WERI-Rb-1 (cell line): Measurements from ENCODE around the gene EZH2.

Experiments used
- DNase-seq: peaks from one replicate; pipeline ENCODE4 v3.0.0-alpha.2; 2020
- H3K27ac ChIP-seq: fragments of 250-450 bp; sonication (Bioruptor Pico); 2 replicates; pipeline ENCODE4 v1.5.1; 2020; ENCODE audit warnings: mild to moderate bottlenecking, moderate library complexity
- H3K27me3 ChIP-seq: fragments of 250-450 bp; sonication (Bioruptor Pico); 2 replicates; pipeline ENCODE4 v1.5.1; 2021; ENCODE audit warnings: mild to moderate bottlenecking, low read depth, moderate library complexity; ENCODE audit not compliant: insufficient read depth, severe bottlenecking
- H3K36me3 ChIP-seq: fragments of 250-450 bp; sonication (Bioruptor Pico); 2 replicates; pipeline ENCODE4 v1.5.1; 2020; ENCODE audit warnings: mild to moderate bottlenecking, moderate library complexity
- H3K4me3 ChIP-seq: 2 replicates; pipeline ENCODE4 v1.5.1; 2011; ENCODE audit warnings: low read depth, mild to moderate bottlenecking, control low read depth, low read length
- H3K9me3 ChIP-seq: fragments of 250-450 bp; sonication (Bioruptor Pico); 2 replicates; pipeline ENCODE4 v1.5.1; 2021; ENCODE audit warnings: mild to moderate bottlenecking, moderate library complexity; ENCODE audit not compliant: severe bottlenecking
- CTCF ChIP-seq: IDR thresholded peaks from 2 replicates; pipeline ENCODE4 v1.5.1; 2011; ENCODE audit warnings: low read depth, mild to moderate bottlenecking, control low read depth, inconsistent platforms, low read length

EZH2 gene

DNA sequence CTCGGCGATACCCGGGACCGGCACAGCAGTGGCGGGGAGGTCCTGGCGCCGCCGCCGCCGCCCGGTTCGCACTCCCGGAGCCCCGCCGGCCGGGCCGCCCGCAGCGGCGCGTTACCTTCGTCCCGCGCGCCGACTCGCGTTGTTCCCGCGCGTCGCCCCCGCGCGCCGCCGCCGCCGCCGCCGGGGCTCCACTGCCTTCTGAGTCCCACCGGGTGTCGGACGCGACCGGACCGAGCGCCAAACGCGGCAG lies at the start of gene EZH2:
Gene EZH2 (minus strand): TSS at position 243 of the 250 bp plus-strand sequence. CDS start 36,993 bp downstream, outside the sequence.
- Histone ChIP-seq H3K27me3 (no peaks in the 10 kb centered on the region), H3K4me3 (peak within 1 kb of the TSS; percentile 81), H3K27ac (peak within 1 kb of the TSS; percentile 98), H3K9me3 (no peaks in the 10 kb centered on the region), H3K36me3 (peaks cover 30% of the 10 kb centered on the region)
- TF ChIP-seq CTCF: no peak
- no peak for DNase-seq

- no peak for TF ChIP-seq CTCF
- H3K27me3 ChIP-seq: no peaks in the 10 kb centered on the region
- DNase-seq: no peak
Observed at GRCh38 chr7:148931470-148931869, 47.4 kb upstream of the EZH2 start.

DNA sequence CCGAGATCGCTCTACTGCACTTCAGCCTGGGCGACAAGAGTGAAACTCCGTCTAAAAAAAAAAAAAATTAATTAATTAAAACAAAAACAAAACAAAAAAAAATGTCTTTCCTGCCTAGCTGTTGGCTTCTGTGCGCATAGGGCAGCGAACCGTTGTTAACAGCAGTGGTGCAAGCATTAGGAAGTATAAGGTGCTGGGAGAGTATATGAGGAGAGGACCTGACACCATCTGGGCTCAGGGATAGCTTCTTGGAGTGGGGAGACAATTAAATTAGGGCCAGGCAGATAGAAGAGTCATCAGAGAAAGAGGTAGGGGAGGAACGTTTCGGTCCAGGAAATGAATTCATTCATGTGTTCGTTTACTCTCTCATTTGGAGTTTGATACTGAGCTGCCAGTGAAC lies 46.2 kb upstream of the EZH2 start:
- DNase-seq: no peak
- Histone ChIP-seq H3K27ac (no peak overlapping the region), H3K4me3 (no peak overlapping the region), H3K27me3 (no peaks in the 10 kb centered on the region), H3K36me3 (no peaks in the 10 kb centered on the region), H3K9me3 (no peaks in the 10 kb centered on the region)
- TF ChIP-seq CTCF: no peak

More at GRCh38 chr7:148931470-148931869, 47.4 kb upstream of the EZH2 start:
- no peaks in the 10 kb centered on the region for H3K36me3 ChIP-seq
- H3K4me3 ChIP-seq: no peak overlapping the region
- H3K27ac ChIP-seq: no peak overlapping the region
- no peaks in the 10 kb centered on the region for H3K9me3 ChIP-seq

DNA sequence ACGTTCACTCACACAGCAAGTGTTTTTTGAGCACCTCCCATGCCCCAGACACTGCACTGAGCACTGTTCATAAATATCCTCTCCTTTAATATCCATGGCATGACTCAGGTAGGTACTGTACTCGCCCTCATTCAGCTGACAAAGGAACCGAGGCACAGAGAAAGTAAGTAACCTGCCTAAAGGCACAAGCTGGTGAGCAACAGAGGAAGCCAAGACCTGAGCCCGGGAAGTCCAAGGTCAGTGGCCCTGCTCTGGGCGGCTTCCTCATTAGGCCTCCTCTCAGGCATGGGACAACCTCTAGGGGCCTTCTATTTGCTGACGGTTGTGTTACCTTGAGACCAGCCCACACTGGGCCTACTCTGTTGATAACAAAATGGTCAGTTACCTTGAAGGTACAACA lies 45.1 kb upstream of the EZH2 start:
- no peak for TF ChIP-seq CTCF
- Histone ChIP-seq H3K4me3 (no peak overlapping the region), H3K9me3 (no peaks in the 10 kb centered on the region), H3K27ac (no peak overlapping the region), H3K27me3 (no peaks in the 10 kb centered on the region), H3K36me3 (no peaks in the 10 kb centered on the region)
- DNase-seq: no peak

DNA sequence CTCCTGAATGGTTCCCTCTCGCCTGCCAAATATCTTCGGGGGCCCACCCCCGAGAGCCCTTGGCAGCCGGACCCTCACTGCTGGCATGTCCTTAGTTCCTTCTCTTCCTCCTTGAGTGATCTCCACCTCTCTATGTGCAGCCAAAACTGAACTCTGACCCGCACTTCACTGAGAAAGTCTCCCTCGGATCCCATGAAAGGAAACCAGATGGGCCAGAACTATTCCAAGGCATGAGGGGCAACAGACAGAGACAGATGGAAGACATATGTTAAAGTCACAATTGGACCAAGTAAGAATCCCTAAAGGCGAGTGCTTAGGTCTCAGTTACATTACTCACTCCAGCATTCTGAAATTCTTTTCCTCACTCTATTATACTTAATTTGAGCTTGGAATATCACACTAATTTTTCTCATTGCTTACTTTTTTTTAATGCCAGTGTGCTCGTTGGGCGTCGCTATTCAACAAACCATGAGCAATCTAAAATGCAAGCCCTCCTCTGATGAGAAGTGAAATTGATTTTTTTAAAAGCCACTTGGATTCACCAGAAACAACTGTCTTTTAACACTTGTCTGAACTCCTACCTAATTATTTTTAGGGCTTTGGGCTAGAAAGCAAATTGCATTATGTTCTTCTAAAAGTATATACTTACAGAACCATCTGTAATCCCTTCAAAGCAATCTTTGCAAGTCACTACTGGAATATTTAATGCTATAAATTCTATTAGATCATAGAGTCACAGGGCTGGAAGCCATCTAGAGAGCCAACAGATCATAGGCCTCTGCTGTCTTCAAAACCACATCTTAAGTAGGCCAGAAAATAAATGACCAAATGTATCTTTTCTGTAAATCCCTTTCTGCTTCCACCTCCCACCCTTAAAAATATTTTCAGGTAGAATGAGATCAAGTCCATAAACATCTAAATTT lies 43.3 kb upstream of the EZH2 start:
- no peak for TF ChIP-seq CTCF
- Histone ChIP-seq H3K9me3 (no peaks in the 10 kb centered on the region), H3K4me3 (no peak overlapping the region), H3K27ac (no peak overlapping the region), H3K36me3 (no peaks in the 10 kb centered on the region), H3K27me3 (no peaks in the 10 kb centered on the region)
- no peak for DNase-seq

DNA sequence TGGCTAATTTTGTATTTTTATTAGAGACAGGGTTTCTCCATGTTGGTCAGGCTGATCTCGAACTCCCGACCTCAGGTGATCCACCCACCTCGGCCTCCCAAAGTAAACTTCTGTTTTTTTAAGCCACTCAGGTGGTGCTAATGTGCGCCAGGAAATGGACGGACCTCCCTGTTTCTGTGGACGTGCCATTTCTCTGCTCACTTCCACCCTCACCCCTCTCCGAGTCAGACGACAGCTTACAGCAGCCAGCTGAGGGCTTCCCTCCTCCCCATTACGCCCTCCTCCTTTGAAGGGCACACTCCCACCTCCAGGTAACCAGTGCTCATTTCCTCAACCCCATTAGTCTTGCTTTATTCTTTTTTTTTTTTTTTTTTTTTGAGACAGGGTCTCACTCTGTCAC lies 41.7 kb upstream of the EZH2 start:
- no peak for TF ChIP-seq CTCF
- no peaks in the 10 kb centered on the region for H3K36me3 ChIP-seq

More for the DNA sequence above, 41.7 kb upstream of the EZH2 start:
- H3K27me3 ChIP-seq: no peaks in the 10 kb centered on the region
- no peak overlapping the region for H3K4me3 ChIP-seq
- no peak overlapping the region for H3K27ac ChIP-seq
- H3K9me3 ChIP-seq: no peaks in the 10 kb centered on the region
- DNase-seq: no peak
